Gastroesophageal sphincter (tissue), 4 donors: ENCODE measurements around the gene ANTXR2. TPM values are rescaled to one million over a fixed set of nuclear protein-coding genes. Genes with fewer than 3 reads are reported as not detected.

Experiments used
- ATAC-seq: fragments of 150-250 bp; one replicate; pipeline ENCODE4 v1.9.1; 2016; ENCODE audit warnings: mild to moderate bottlenecking, moderate library complexity
- H3K27ac ChIP-seq, 4 donors: fragments of 200-600 bp; sonication (generic) in 3 of 4; 1 replicate in 3 of 4; 2 replicates in 1 of 4; pipeline ENCODE4 v1.5.1; 2016 to 2019
- H3K27me3 ChIP-seq: fragments of 200-600 bp; sonication (generic); one replicate; pipeline ENCODE4 v1.5.1; 2019
- H3K36me3 ChIP-seq, 2 donors: fragments of 200-600 bp; sonication (generic); one replicate each; pipeline ENCODE4 v1.5.1; 2019; ENCODE audit warnings: control low read depth in 1 of 2
- H3K4me1 ChIP-seq, 3 donors: fragments of 200-600 bp; sonication (generic); 1 replicate in 2 of 3; 2 replicates in 1 of 3; pipeline ENCODE4 v1.5.1; 2016 to 2019; ENCODE audit warnings: control low read depth in 2 of 3
- H3K4me3 ChIP-seq, 2 donors: fragments of 200-600 bp; sonication (generic); one replicate each; pipeline ENCODE4 v1.5.1; 2019; ENCODE audit warnings: mild to moderate bottlenecking in 1 of 2, moderate library complexity in 1 of 2
- H3K9me3 ChIP-seq, 3 donors: fragments of 200-600 bp; sonication (generic); one replicate each; pipeline ENCODE4 v1.5.1; 2017 to 2019; ENCODE audit warnings: control low read depth in 2 of 3
- CTCF ChIP-seq, 4 experiments: fragments of 200-600 bp in 2 of 4; fragments of 450-650 bp in 2 of 4; sonication (generic) in 1 of 4; IDR thresholded peaks; one replicate each; pipeline ENCODE4 v1.5.1; 2017 to 2019; ENCODE audit warnings: antibody characterized with exemption in 4 of 4, mild to moderate bottlenecking in 2 of 4, moderate library complexity in 2 of 4
- EP300 ChIP-seq: sonication (generic); formaldehyde crosslinking; IDR thresholded peaks from one replicate; pipeline ENCODE4 v1.6.1; 2017; ENCODE audit warnings: antibody characterized with exemption, mild to moderate bottlenecking
- POLR2A ChIP-seq, 2 donors: fragments of 450-650 bp; IDR thresholded peaks; one replicate each; pipeline ENCODE4 v1.6.1; 2017; ENCODE audit warnings: antibody characterized with exemption in 2 of 2, mild to moderate bottlenecking in 2 of 2, moderate library complexity in 1 of 2
- POLR2AphosphoS5 ChIP-seq: sonication (generic); formaldehyde crosslinking; IDR thresholded peaks from one replicate; pipeline ENCODE4 v1.6.1; 2017; ENCODE audit warnings: antibody characterized with exemption
- WGBS, 2 donors: methylation state at CpG; one replicate each; pipeline ENCODE4 v1.1.5; 2018; ENCODE audit warnings: low coverage in 1 of 2; 5-methylcytosine and 5-hydroxymethylcytosine counted together
- total RNA-seq, 4 donors: library from RNA; depleted of rRNA; stranded (reverse); fragments of >200 nt; gene quantifications; one replicate each; pipeline ENCODE4 v1.1.0, GENCODE V29; 2016

ANTXR2 gene
- total RNA-seq, 4 donors from 2014 or later: 440 to 611 (median 501) TPM

DNA sequence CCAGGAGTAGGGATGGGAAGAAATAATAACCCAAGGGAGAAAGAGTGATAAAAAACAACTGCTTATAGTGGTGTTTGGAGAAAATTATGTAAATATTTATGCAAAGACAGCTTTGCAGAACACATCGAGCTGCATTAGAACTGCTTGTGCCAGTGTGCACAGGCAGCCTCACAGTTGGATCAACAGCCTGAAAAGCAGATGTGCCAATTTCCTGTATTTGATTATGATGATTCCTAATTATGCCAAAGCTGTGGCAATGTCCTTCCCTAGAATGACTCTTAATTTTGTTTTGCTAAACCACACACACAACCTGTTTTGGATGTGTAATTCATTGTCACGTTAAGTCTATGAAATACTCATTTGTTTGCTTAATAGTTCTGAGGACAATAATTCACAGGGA is 30.6 kb upstream of the ANTXR2 start:
- no peaks in the 10 kb centered on the region for H3K4me1 ChIP-seq
- peaks cover 0 to 14% (median 0%) of the 10 kb centered on the region in 3 donors for H3K9me3 ChIP-seq
- H3K36me3 ChIP-seq: no peaks in the 10 kb centered on the region
- no peak for ATAC-seq
- TF ChIP-seq POLR2A (IDR thresholded peaks at IDR 0.05) (no peak), CTCF (IDR thresholded peaks at IDR 0.05) (no peak), EP300 (no peak), POLR2AphosphoS5 (no peak)
- 42 to 60% methylated on average over 2 of the region's 2 CpGs for WGBS, 2 donors
- H3K27ac ChIP-seq: no peak overlapping the region
- H3K4me3 ChIP-seq: no peak overlapping the region
- H3K27me3 ChIP-seq: no peaks in the 10 kb centered on the region

GRCh38 chr4:80101792-80102116 is 28.7 kb upstream of the ANTXR2 start:
- no peak overlapping the region for H3K27ac ChIP-seq
- peaks cover 0 to 1% (median 0%) of the 10 kb centered on the region in 3 donors for H3K9me3 ChIP-seq
- no peaks in the 10 kb centered on the region for H3K27me3 ChIP-seq
- H3K36me3 ChIP-seq: no peaks in the 10 kb centered on the region
- TF ChIP-seq EP300 (no peak), POLR2AphosphoS5 (no peak), POLR2A (IDR thresholded peaks at IDR 0.05) (no peak), CTCF (IDR thresholded peaks at IDR 0.05) (no peak)
- peaks cover 0 to 11% (median 0%) of the 10 kb centered on the region in 3 donors for H3K4me1 ChIP-seq
- ATAC-seq: no peak
- no peak overlapping the region for H3K4me3 ChIP-seq

DNA sequence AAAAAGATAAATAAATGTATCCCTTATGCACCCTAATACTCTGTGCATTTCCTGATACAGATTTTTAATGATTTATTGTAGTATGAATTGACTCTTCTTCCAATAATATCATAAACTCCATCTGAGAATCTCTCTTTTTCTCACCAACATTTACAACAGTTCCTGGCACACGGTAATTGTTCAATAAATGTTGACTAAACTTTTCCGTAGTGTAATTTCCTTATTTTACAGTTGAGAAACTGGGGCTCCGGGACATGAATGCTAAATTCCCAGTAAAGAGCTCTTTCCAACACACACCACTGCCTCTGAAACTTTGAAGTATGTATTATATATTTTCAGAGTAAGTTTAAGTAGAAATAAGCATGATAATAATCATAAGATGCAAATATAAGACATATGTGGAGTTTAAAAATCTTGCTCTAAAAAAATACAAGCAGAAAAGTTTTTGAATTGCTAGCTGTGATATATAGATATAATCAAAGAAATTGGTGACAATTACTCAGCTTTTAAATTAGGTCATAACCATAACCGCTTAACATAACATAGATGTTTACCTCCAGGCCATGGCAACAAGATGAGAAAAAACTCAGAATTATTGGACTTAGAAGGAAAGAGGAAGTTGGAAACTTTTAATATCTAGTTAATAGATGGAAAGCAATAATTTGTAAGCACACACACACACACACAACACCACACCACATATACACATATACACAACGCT is 28.2 kb upstream of the ANTXR2 start:
- Histone ChIP-seq H3K27me3 (no peaks in the 10 kb centered on the region), H3K4me3 (no peak overlapping the region), H3K4me1 (peaks cover 0 to 17% (median 0%) of the 10 kb centered on the region in 3 donors), H3K9me3 (no peaks in the 10 kb centered on the region), H3K36me3 (no peaks in the 10 kb centered on the region), H3K27ac (no peak overlapping the region)
- TF ChIP-seq POLR2A (IDR thresholded peaks at IDR 0.05) (no peak), EP300 (no peak), POLR2AphosphoS5 (no peak), CTCF (IDR thresholded peaks at IDR 0.05) (no peak)
- ATAC-seq: no peak
- 71 to 89% methylated on average over 5 of the region's 5 CpGs for WGBS, 2 donors

- no peak for TF ChIP-seq POLR2AphosphoS5
- TF ChIP-seq EP300: no peak
- no peak for TF ChIP-seq CTCF (IDR thresholded peaks at IDR 0.05)
- no peak for TF ChIP-seq POLR2A (IDR thresholded peaks at IDR 0.05)
- Histone ChIP-seq H3K4me3 (no peak overlapping the region), H3K4me1 (peaks cover 0 to 18% (median 0%) of the 10 kb centered on the region in 3 donors), H3K27ac (no peak overlapping the region), H3K9me3 (no peaks in the 10 kb centered on the region), H3K27me3 (no peaks in the 10 kb centered on the region), H3K36me3 (no peaks in the 10 kb centered on the region)
- ATAC-seq: no peak
- 100% methylated on average over 1 of the region's 1 CpG; no CpG with 5 or more reads in 1 of the 2 donors for WGBS, 2 donors
Measured at GRCh38 chr4:80099671-80100070, 26.6 kb upstream of the ANTXR2 start.

- H3K9me3 ChIP-seq: no peaks in the 10 kb centered on the region
- H3K36me3 ChIP-seq: no peaks in the 10 kb centered on the region
- WGBS, 2 donors: no CpG with 5 or more reads among the region's 1 CpG
- no peak for TF ChIP-seq EP300
- TF ChIP-seq POLR2AphosphoS5: no peak
- TF ChIP-seq POLR2A (IDR thresholded peaks at IDR 0.05): no peak
- TF ChIP-seq CTCF (IDR thresholded peaks at IDR 0.05): no peak
- peaks cover 0 to 18% (median 0%) of the 10 kb centered on the region in 3 donors for H3K4me1 ChIP-seq
- H3K27me3 ChIP-seq: no peaks in the 10 kb centered on the region
- ATAC-seq: no peak
- H3K4me3 ChIP-seq: no peak overlapping the region
- H3K27ac ChIP-seq: no peak overlapping the region
Measured at GRCh38 chr4:80098635-80099034, 25.6 kb upstream of the ANTXR2 start.
